CD8-positive, alpha-beta memory T cell (primary cell): ENCODE data around the gene BIRC6. TPM values are rescaled to one million over a fixed set of nuclear protein-coding genes. Genes with fewer than 3 reads are reported as not detected.
A peak's percentile ranks its signal among the peaks of the same experiment; 100 is the strongest.
"Not testable (repeated sequence)": the region's sequence is repeated elsewhere in the genome, so short reads cannot be mapped to it uniquely, and the experiment has no call there.

Experiments
- CTCF ChIA-PET: fragments of 350-600 bp; sonication (Branson Sonifier 250); formaldehyde crosslinking; loops from one replicate; lab custom pipeline; 2021; ENCODE audit warnings: antibody characterized with exemption; lab: Charles Lee
- POLR2A ChIA-PET: fragments of 350-600 bp; sonication (Branson Sonifier 250); formaldehyde crosslinking; loops from one replicate; lab custom pipeline; 2021; ENCODE audit warnings: antibody characterized with exemption; lab: Charles Lee
- DNase-seq, 5 donors: peaks; one replicate each; pipeline versions ENCODE4 v3.0.0 to v3.0.0-alpha.2; 2020 to 2022; ENCODE audit warnings: mixed read lengths in 1 of 5
- H3K27ac ChIP-seq: one replicate; pipeline ENCODE4 v1.7.0; 2013; ENCODE audit warnings: low read depth, mild to moderate bottlenecking, low read length, moderate library complexity
- H3K27me3 ChIP-seq: 2 replicates; pipeline ENCODE4 v1.7.0; 2013; ENCODE audit warnings: low read length, mild to moderate bottlenecking; ENCODE audit not compliant: insufficient read depth, poor library complexity, severe bottlenecking
- H3K36me3 ChIP-seq: 2 replicates; pipeline ENCODE4 v1.7.0; 2013; ENCODE audit warnings: mild to moderate bottlenecking, low read length, moderate library complexity; ENCODE audit not compliant: insufficient read depth
- H3K4me1 ChIP-seq: 2 replicates; pipeline ENCODE4 v1.7.0; 2013; ENCODE audit warnings: mild to moderate bottlenecking, low read length, moderate library complexity; ENCODE audit not compliant: insufficient read depth
- H3K4me3 ChIP-seq: 2 replicates; pipeline ENCODE4 v1.7.0; 2013; ENCODE audit warnings: mild to moderate bottlenecking, low read length
- H3K9me3 ChIP-seq: 2 replicates; pipeline ENCODE4 v1.7.0; 2013; ENCODE audit warnings: mild to moderate bottlenecking, low read length
- H3K27ac Mint-ChIP-seq, 8 donors: one replicate each; pipeline ENCODE4 v1.8.0; 2020 to 2021; ENCODE audit warnings: mixed read lengths in 8 of 8, mild to moderate bottlenecking in 6 of 8, inconsistent platforms in 3 of 8, moderate library complexity in 3 of 8
- H3K27me3 Mint-ChIP-seq, 2 donors: one replicate each; pipeline ENCODE4 v1.8.0; 2020 to 2021; ENCODE audit warnings: mixed read lengths in 2 of 2, mild to moderate bottlenecking in 1 of 2, moderate library complexity in 1 of 2
- H3K36me3 Mint-ChIP-seq, 3 donors: one replicate each; pipeline ENCODE4 v1.8.0; 2020 to 2021; ENCODE audit warnings: mixed read lengths in 3 of 3, inconsistent platforms in 1 of 3, mild to moderate bottlenecking in 1 of 3
- H3K4me1 Mint-ChIP-seq, 3 donors: one replicate each; pipeline ENCODE4 v1.8.0; 2020 to 2021; ENCODE audit warnings: mixed read lengths in 3 of 3, inconsistent platforms in 1 of 3, mild to moderate bottlenecking in 1 of 3
- H3K4me3 Mint-ChIP-seq, 7 donors: one replicate each; pipeline ENCODE4 v1.8.0; 2020 to 2021; ENCODE audit warnings: mixed read lengths in 7 of 7, mild to moderate bottlenecking in 6 of 7, moderate library complexity in 4 of 7, inconsistent platforms in 2 of 7
- H3K9me3 Mint-ChIP-seq, 5 donors: one replicate each; pipeline ENCODE4 v1.8.0; 2020 to 2022; ENCODE audit warnings: mixed read lengths in 5 of 5, mild to moderate bottlenecking in 3 of 5, moderate library complexity in 2 of 5, inconsistent platforms in 1 of 5
- polyA plus RNA-seq: library from polyadenylated mRNA; unstranded; fragments of 300-500 nt; fragmentation: Illumina TruSeq; gene quantifications from one replicate; pipeline ENCODE4 v1.2.3, GENCODE V29; 2021
- total RNA-seq, 2 experiments: library from RNA; stranded (reverse); gene quantifications; one replicate each; pipeline ENCODE4 v1.2.3, GENCODE V29; 2021

Gene BIRC6
- total and polyA plus RNA-seq, 3 experiments from 2014 or later, result 32.4 to 72.5 (median 71.8) TPM

- Mint-ChIP-seq H3K4me3 (no peak overlapping the region), H3K36me3 (peaks cover 16 to 85% (median 37%) of the 10 kb centered on the region in 3 donors), H3K27ac (peak overlapping the region in 3 of 8 donors; percentile 27 to 56 (median 32)), H3K27me3 (no peaks in the 10 kb centered on the region), H3K4me1 (peaks cover 4 to 12% (median 7%) of the 10 kb centered on the region in 3 donors), H3K9me3 (no peaks in the 10 kb centered on the region)
- no peaks in the 10 kb centered on the region for H3K27me3 ChIP-seq
- no peaks in the 10 kb centered on the region for H3K9me3 ChIP-seq
- no peaks in the 10 kb centered on the region for H3K4me1 ChIP-seq
- no peak for DNase-seq
- peaks cover 26% of the 10 kb centered on the region for H3K36me3 ChIP-seq
- ChIA-PET CTCF (no interaction called here), POLR2A (no interaction called here)
- no peak overlapping the region for H3K27ac ChIP-seq
- H3K4me3 ChIP-seq, result no peak overlapping the region
Measured at GRCh38 chr2:32532341-32532740, 175.5 kb downstream of the BIRC6 start.

- Mint-ChIP-seq H3K36me3 (peaks cover 11 to 81% (median 32%) of the 10 kb centered on the region in 3 donors), H3K27me3 (no peaks in the 10 kb centered on the region), H3K9me3 (no peaks in the 10 kb centered on the region), H3K27ac (peak overlapping the region in 1 of 8 donors; percentile 32), H3K4me1 (peaks cover 4 to 13% (median 7%) of the 10 kb centered on the region in 3 donors), H3K4me3 (no peak overlapping the region)
- Histone ChIP-seq H3K9me3 (no peaks in the 10 kb centered on the region), H3K36me3 (peaks cover 23% of the 10 kb centered on the region), H3K27me3 (no peaks in the 10 kb centered on the region), H3K4me1 (no peaks in the 10 kb centered on the region), H3K4me3 (no peak overlapping the region), H3K27ac (no peak overlapping the region)
- DNase-seq, result no peak
- POLR2A ChIA-PET, result no interaction called here
- CTCF ChIA-PET, result no interaction called here
Measured at GRCh38 chr2:32532961-32533360, 176.1 kb downstream of the BIRC6 start.

DNA sequence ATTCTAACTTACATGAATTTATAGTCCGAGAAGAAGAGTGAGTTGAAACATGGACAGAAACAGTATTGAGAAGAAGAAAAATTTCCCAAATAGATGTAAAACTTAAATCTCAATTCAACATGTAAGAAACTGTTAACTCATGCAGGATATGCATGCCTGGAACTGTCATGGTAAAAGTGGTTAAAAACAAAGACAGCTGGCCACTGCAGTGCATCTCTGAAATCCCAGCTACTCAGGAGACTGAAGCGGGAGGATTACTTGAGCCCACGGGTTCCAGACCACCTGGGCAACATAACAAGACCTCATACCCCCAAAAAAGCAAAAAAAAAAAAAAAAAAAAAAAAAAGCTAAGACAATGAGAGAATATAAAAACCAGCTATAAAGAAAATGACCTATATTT is 178.0 kb downstream of the BIRC6 start:
- POLR2A ChIA-PET, result no interaction called here

DNA sequence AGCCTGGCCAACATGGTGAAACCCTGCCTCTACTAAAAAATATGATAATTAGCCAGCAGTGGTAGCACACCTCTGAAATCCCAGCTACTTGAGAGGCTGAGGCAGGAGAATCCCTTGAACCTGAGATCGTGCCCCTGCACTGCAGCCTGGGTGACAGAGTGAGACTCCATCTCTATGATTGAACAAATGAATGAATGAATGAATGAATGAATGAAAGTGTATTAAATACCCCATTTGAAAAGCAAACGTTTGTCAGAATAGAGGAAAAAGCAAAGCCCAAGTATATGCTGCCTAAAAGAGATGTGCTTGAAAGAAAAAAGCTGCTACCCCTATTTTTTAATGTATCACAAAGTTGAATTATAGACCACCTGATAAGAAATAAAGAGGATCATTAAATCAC is 181.9 kb downstream of the BIRC6 start:
- Mint-ChIP-seq H3K4me3 (peak overlapping the region in 1 of 7 donors; percentile 3), H3K27ac (peak overlapping the region in 1 of 8 donors; percentile 6), H3K36me3 (peaks cover 11 to 60% (median 12%) of the 10 kb centered on the region in 3 donors), H3K27me3 (no peaks in the 10 kb centered on the region), H3K9me3 (no peaks in the 10 kb centered on the region), H3K4me1 (peaks cover 16 to 38% (median 28%) of the 10 kb centered on the region in 3 donors)
- Histone ChIP-seq H3K27me3 (no peaks in the 10 kb centered on the region), H3K9me3 (no peaks in the 10 kb centered on the region), H3K4me1 (no peaks in the 10 kb centered on the region), H3K27ac (no peak overlapping the region), H3K4me3 (no peak overlapping the region), H3K36me3 (peaks cover 2% of the 10 kb centered on the region)
- no peak for DNase-seq
- CTCF ChIA-PET, result no interaction called here
- POLR2A ChIA-PET, result no interaction called here

More for the DNA sequence above, 178.0 kb downstream of the BIRC6 start:
- no peak overlapping the region for H3K4me3 ChIP-seq
- no peak overlapping the region for H3K4me3 Mint-ChIP-seq
- H3K4me1 ChIP-seq, result no peaks in the 10 kb centered on the region
- H3K27me3 Mint-ChIP-seq, result no peaks in the 10 kb centered on the region
- peaks cover 11 to 77% (median 31%) of the 10 kb centered on the region in 3 donors for H3K36me3 Mint-ChIP-seq
- H3K4me1 Mint-ChIP-seq, result peaks cover 15 to 30% (median 18%) of the 10 kb centered on the region in 3 donors
- H3K9me3 ChIP-seq, result no peaks in the 10 kb centered on the region
- no peak for DNase-seq
- CTCF ChIA-PET, result no interaction called here
- H3K9me3 Mint-ChIP-seq, result no peaks in the 10 kb centered on the region
- H3K27ac ChIP-seq, result no peak overlapping the region
- H3K27me3 ChIP-seq, result no peaks in the 10 kb centered on the region
- no peak overlapping the region for H3K27ac Mint-ChIP-seq
- peaks cover 19% of the 10 kb centered on the region for H3K36me3 ChIP-seq

- Mint-ChIP-seq H3K36me3 (peaks cover 0 to 53% (median 9%) of the 10 kb centered on the region in 3 donors), H3K27ac (peak overlapping the region in 1 of 8 donors; percentile 58)
- CTCF ChIA-PET, H3K27me3 Mint-ChIP-seq, H3K4me1 ChIP-seq, H3K4me3 Mint-ChIP-seq, DNase-seq, H3K9me3 Mint-ChIP-seq, H3K27ac ChIP-seq, H3K9me3 ChIP-seq, POLR2A ChIA-PET, H3K36me3 ChIP-seq, H3K27me3 ChIP-seq, H3K4me3 ChIP-seq, H3K4me1 Mint-ChIP-seq: not testable (repeated sequence)
Measured at GRCh38 chr2:32552483-32552882, 195.7 kb downstream of the BIRC6 start.

DNA sequence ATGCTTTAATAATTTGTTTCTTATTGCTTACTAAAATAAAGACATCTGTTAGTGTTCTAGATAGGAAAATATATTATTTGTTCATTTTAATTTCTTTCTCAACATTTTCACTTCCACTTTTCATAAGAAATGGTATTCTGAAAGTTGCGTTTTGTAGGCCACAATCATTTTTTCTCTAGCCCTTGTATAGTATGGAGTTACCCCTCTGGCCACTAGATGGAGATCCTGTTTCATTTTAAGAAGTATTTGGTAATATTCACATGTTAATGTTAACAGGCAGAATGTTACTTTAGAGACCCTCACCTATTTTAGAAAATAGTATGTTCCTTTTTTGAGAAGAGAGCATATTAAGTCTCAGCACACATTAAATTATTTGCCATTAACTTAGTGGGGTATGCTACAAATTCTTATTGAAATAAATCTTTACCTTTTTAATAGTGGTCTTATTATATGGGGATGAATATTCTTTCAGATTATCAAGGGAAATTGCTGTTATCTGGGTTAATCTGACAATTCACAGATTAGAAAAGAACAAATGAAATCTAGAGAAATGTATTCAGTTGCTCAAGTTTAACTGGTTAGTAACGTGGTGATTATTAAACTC is 197.1 kb downstream of the BIRC6 start:
- Mint-ChIP-seq H3K27me3 (no peaks in the 10 kb centered on the region), H3K4me1 (no peaks in the 10 kb centered on the region), H3K9me3 (no peaks in the 10 kb centered on the region), H3K4me3 (no peak overlapping the region), H3K27ac (no peak overlapping the region), H3K36me3 (peaks cover 0 to 49% (median 9%) of the 10 kb centered on the region in 3 donors)
- Histone ChIP-seq H3K27me3 (no peaks in the 10 kb centered on the region), H3K27ac (no peak overlapping the region), H3K4me3 (no peak overlapping the region), H3K36me3 (no peaks in the 10 kb centered on the region), H3K4me1 (no peaks in the 10 kb centered on the region), H3K9me3 (no peaks in the 10 kb centered on the region)
- DNase-seq, result peak in 2 of 5 donors; percentile 11 to 18
- ChIA-PET CTCF (no interaction called here), POLR2A (no interaction called here)

GRCh38 chr2:32558492-32558891 is 201.7 kb downstream of the BIRC6 start:
- Histone ChIP-seq H3K9me3 (no peaks in the 10 kb centered on the region), H3K27me3 (no peaks in the 10 kb centered on the region), H3K36me3 (no peaks in the 10 kb centered on the region), H3K4me1 (no peaks in the 10 kb centered on the region), H3K27ac (no peak overlapping the region), H3K4me3 (no peak overlapping the region)
- ChIA-PET POLR2A (no interaction called here), CTCF (interaction anchor here (0.9 kb wide), 1 partner anchor 64 kb away, joined by 3 read pairs; no protein-coding TSS in a partner anchor)
- H3K4me3 Mint-ChIP-seq, result no peak overlapping the region
- H3K9me3 Mint-ChIP-seq, result no peaks in the 10 kb centered on the region
- H3K4me1 Mint-ChIP-seq, result peaks cover 2 to 8% (median 2%) of the 10 kb centered on the region in 3 donors
- peaks cover 3 to 48% (median 9%) of the 10 kb centered on the region in 3 donors for H3K36me3 Mint-ChIP-seq
- H3K27me3 Mint-ChIP-seq, result no peaks in the 10 kb centered on the region
- no peak overlapping the region for H3K27ac Mint-ChIP-seq
- DNase-seq, result no peak

GRCh38 chr2:32559136-32559535 is 202.3 kb downstream of the BIRC6 start:
- H3K36me3 Mint-ChIP-seq, result peaks cover 8 to 47% (median 10%) of the 10 kb centered on the region in 3 donors
- peaks cover 2 to 12% (median 6%) of the 10 kb centered on the region in 3 donors for H3K4me1 Mint-ChIP-seq
- no peak for DNase-seq
- H3K27ac Mint-ChIP-seq, result peak overlapping the region in 3 of 8 donors; percentile 38 to 63 (median 50)
- H3K4me3 Mint-ChIP-seq, result no peak overlapping the region
- CTCF ChIA-PET, result interaction anchor here (0.9 kb wide), 1 partner anchor 63 kb away, joined by 3 read pairs; no protein-coding TSS in a partner anchor
- H3K9me3 ChIP-seq, result no peaks in the 10 kb centered on the region
- H3K9me3 Mint-ChIP-seq, result peaks cover 0 to 2% (median 0%) of the 10 kb centered on the region in 5 donors
- H3K4me1 ChIP-seq, result no peaks in the 10 kb centered on the region
- no peak overlapping the region for H3K27ac ChIP-seq
- H3K4me3 ChIP-seq, result no peak overlapping the region
- POLR2A ChIA-PET, result no interaction called here
- no peaks in the 10 kb centered on the region for H3K36me3 ChIP-seq
- H3K27me3 Mint-ChIP-seq, result no peaks in the 10 kb centered on the region
- no peaks in the 10 kb centered on the region for H3K27me3 ChIP-seq
